ENCODE data around the gene CTIF.

The CTIF gene

GRCh38 chr18:48757906-48758305, 219.1 kb downstream of the CTIF start:
- no peaks in the 10 kb centered on the region for H3K9me3 Mint-ChIP-seq
- H3K4me3 Mint-ChIP-seq: no peak overlapping the region
- no peaks in the 10 kb centered on the region for H3K27me3 Mint-ChIP-seq
- H3K36me3 Mint-ChIP-seq (ENCODE audit: low read depth): no peaks in the 10 kb centered on the region
- H3K4me1 Mint-ChIP-seq (ENCODE audit: low read depth): peaks cover 4% of the 10 kb centered on the region
- H3K27ac Mint-ChIP-seq: no peak overlapping the region

DNA sequence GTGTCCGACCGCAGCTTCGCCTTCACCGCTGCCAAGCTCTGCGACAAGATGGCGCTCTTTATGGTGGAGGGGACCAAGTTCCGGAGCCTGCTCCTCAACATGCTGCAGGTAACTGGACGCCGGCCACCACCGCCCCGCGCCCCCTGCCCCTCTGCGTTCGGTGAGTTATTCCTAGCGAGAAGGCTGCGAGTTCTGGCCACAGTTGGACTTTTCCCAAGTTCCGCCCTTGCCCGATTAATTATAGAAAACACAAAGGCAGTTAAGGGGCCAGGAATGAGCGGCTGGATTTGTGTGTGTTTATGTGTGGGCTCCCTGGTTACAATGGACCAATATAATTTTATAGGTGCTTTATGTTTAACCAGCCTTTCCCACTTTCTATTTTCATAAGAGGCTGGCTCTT, 222.8 kb downstream of the CTIF start:
- H3K4me3 Mint-ChIP-seq: no peak overlapping the region

GRCh38 chr18:48762022-48762421, 223.2 kb downstream of the CTIF start:
- H3K4me1 Mint-ChIP-seq (ENCODE audit: low read depth): no peaks in the 10 kb centered on the region
- no peak overlapping the region for H3K4me3 Mint-ChIP-seq
- H3K36me3 Mint-ChIP-seq (ENCODE audit: low read depth): no peaks in the 10 kb centered on the region
- no peaks in the 10 kb centered on the region for H3K9me3 Mint-ChIP-seq
- no peaks in the 10 kb centered on the region for H3K27me3 Mint-ChIP-seq
- H3K27ac Mint-ChIP-seq: no peak overlapping the region

More for the DNA sequence above, 222.8 kb downstream of the CTIF start:
- H3K27ac Mint-ChIP-seq: no peak overlapping the region
- H3K36me3 Mint-ChIP-seq (ENCODE audit: low read depth): no peaks in the 10 kb centered on the region
- no peaks in the 10 kb centered on the region for H3K9me3 Mint-ChIP-seq
- no peaks in the 10 kb centered on the region for H3K27me3 Mint-ChIP-seq
- no peaks in the 10 kb centered on the region for H3K4me1 Mint-ChIP-seq (ENCODE audit: low read depth)

- H3K4me1 Mint-ChIP-seq (ENCODE audit: low read depth): no peaks in the 10 kb centered on the region
- no peaks in the 10 kb centered on the region for H3K27me3 Mint-ChIP-seq
- no peaks in the 10 kb centered on the region for H3K9me3 Mint-ChIP-seq
- no peak overlapping the region for H3K4me3 Mint-ChIP-seq
- no peak overlapping the region for H3K27ac Mint-ChIP-seq
- no peaks in the 10 kb centered on the region for H3K36me3 Mint-ChIP-seq (ENCODE audit: low read depth)
Measured at GRCh38 chr18:48762836-48763718, 224.2 kb downstream of the CTIF start.

DNA sequence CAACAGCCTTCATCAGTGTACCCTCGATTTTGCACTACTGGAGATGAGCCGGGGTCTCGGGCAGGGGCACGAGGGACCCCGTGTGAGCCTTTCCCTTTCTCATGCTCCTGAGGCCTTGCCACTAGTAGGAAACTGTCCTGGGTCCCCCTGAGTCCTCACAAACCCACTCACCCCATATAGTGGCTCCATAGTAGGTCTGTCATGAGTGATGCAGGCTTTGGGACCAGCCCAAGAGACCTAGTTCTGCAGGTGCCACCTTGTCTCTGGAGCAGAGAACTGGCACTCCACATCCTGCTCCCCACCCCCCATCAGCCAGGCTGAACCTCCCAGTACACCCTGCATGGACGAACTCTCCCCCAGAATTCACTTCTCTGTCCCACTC, 224.9 kb downstream of the CTIF start:
- no peak overlapping the region for H3K27ac Mint-ChIP-seq
- no peak overlapping the region for H3K4me3 Mint-ChIP-seq
- no peaks in the 10 kb centered on the region for H3K9me3 Mint-ChIP-seq
- H3K4me1 Mint-ChIP-seq (ENCODE audit: low read depth): no peaks in the 10 kb centered on the region
- no peaks in the 10 kb centered on the region for H3K36me3 Mint-ChIP-seq (ENCODE audit: low read depth)
- no peaks in the 10 kb centered on the region for H3K27me3 Mint-ChIP-seq

DNA sequence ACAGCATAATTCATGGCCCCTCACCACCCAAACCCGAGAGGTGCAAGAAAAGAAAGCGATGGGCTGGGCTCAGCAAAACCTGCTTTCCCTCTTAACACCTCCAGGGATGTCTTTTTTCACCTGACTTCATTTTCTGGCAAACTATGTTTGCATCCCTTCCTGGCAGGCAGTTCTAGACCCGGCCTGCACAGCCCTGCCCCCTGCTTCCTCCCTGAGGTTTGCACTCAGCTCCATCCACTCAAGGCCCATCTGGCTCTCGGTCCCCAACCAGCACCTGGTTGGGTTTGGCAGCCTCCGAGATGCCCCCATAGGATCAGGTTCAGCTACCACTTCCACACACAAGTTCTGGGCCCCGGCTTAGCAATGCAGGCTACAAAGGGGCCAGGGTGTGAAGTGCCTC, 226.2 kb downstream of the CTIF start:
- Mint-ChIP-seq H3K4me1 (ENCODE audit: low read depth) (no peaks in the 10 kb centered on the region), H3K9me3 (no peaks in the 10 kb centered on the region), H3K36me3 (ENCODE audit: low read depth) (no peaks in the 10 kb centered on the region), H3K27me3 (no peaks in the 10 kb centered on the region), H3K4me3 (no peak overlapping the region), H3K27ac (no peak overlapping the region)

DNA sequence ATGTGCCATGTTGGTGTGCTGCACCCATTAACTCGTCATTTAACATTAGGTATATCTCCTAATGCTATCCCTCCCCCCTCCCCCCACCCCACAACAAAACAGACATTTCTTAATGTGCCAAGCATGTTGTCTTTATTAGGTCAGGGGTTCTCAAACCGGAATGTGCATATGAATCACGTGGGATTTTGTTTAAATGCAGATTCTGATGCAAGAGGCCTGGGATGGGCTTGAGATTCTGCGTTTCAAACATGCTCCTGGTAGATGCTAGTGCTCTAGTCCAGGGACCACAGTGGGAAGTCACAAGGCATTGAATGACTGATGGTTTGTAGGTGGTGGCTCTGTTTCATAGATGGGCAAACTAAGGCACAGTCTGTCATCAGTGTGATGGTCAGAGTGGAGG, 227.2 kb downstream of the CTIF start:
- Mint-ChIP-seq H3K4me1 (ENCODE audit: low read depth) (no peaks in the 10 kb centered on the region), H3K9me3 (no peaks in the 10 kb centered on the region), H3K27ac (no peak overlapping the region), H3K27me3 (no peaks in the 10 kb centered on the region), H3K36me3 (ENCODE audit: low read depth) (no peaks in the 10 kb centered on the region), H3K4me3 (no peak overlapping the region)

DNA sequence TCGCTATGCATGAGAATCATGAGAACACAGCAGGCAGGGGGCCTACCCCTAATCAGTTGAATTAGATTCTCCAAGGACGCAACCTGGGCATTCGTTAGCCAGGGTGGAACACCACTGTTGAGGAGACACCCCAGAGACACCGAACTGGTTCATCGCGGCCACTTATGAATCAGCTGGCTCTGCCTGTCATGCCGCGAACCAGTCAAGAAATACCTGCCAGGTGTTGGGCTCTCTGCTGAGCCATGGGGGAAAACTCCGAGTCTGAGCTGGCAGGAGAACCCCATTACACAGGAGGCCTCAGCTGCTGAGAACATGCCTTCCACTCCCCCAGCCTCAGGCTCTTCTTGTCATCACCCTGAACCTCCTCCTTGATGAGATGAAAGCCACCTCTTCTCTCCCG, 227.7 kb downstream of the CTIF start:
- Mint-ChIP-seq H3K27ac (no peak overlapping the region), H3K4me3 (no peak overlapping the region)

DNA sequence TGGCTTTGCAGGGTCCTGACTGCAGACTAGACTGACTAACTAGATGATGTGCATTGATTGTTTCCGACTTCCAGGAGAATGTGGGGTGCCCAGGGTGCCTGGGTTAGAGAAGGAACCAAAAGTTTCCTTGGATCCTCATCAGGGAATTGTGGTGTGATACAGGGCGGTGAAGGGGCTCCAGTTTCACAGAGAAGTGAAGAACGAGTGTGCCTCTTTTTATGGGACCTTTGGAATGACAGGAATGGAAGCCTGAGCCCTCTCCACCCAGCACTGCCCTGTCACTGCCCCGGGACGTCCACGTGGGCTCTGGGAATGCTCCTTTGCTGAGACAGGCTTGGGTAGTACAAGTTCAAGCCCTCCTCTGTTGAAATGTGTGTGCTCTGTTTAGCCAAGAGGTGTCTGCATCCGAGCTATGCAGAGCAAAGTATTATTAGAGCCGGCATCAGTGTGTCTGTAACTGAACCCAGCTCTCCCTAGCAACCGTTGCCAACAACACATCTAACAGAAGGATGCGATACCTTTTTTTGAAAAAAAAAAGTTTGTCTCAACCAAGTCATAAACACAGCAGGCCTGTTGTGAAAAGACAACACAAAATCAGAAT, 228.4 kb downstream of the CTIF start:
- no peak overlapping the region for H3K27ac Mint-ChIP-seq
- H3K4me3 Mint-ChIP-seq: no peak overlapping the region
- H3K27me3 Mint-ChIP-seq: no peaks in the 10 kb centered on the region
- H3K36me3 Mint-ChIP-seq (ENCODE audit: low read depth): no peaks in the 10 kb centered on the region
- no peaks in the 10 kb centered on the region for H3K4me1 Mint-ChIP-seq (ENCODE audit: low read depth)
- H3K9me3 Mint-ChIP-seq: no peaks in the 10 kb centered on the region

More for the DNA sequence above, 227.7 kb downstream of the CTIF start:
- Mint-ChIP-seq H3K9me3 (no peaks in the 10 kb centered on the region), H3K4me1 (ENCODE audit: low read depth) (no peaks in the 10 kb centered on the region), H3K27me3 (no peaks in the 10 kb centered on the region), H3K36me3 (ENCODE audit: low read depth) (no peaks in the 10 kb centered on the region)

DNA sequence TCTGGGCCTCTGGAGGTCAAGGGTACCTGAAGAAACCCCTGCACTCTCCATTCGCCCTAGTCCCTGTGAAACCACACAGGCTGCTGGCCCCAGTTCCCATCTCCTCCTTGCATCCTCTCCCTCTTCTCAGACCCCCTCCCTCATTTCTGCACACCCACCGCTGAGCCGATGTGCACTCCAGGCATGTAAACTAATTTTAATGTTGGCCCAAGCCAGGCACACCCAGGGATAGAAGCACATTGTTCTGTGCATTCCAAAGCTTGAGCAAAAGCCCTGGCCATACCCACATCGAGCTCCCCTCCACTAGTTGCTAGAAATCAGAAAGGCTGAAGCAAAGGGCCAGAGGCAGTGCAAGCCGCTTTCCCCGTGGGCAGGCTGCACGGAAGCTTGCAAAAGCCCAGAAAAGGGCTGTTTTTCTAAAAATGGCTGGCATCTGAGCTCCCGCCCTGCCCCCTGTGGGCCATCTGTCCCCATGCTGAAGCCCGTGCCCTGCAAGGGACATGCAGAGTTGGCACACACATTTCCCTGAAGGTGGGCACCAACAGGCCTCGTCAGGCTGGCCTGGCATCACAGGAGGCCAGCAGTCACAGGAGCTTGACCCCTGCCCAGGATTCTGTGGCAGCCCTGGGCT, 230.3 kb downstream of the CTIF start:
- Mint-ChIP-seq H3K36me3 (ENCODE audit: low read depth) (no peaks in the 10 kb centered on the region), H3K27me3 (no peaks in the 10 kb centered on the region), H3K27ac (no peak overlapping the region), H3K9me3 (no peaks in the 10 kb centered on the region), H3K4me3 (no peak overlapping the region), H3K4me1 (ENCODE audit: low read depth) (no peaks in the 10 kb centered on the region)

- no peak overlapping the region for H3K4me3 Mint-ChIP-seq
- H3K4me1 Mint-ChIP-seq (ENCODE audit: low read depth): no peaks in the 10 kb centered on the region
- H3K27me3 Mint-ChIP-seq: no peaks in the 10 kb centered on the region
- H3K27ac Mint-ChIP-seq: no peak overlapping the region
- H3K9me3 Mint-ChIP-seq: no peaks in the 10 kb centered on the region
- no peaks in the 10 kb centered on the region for H3K36me3 Mint-ChIP-seq (ENCODE audit: low read depth)
Measured at GRCh38 chr18:48770243-48770642, 231.4 kb downstream of the CTIF start.

DNA sequence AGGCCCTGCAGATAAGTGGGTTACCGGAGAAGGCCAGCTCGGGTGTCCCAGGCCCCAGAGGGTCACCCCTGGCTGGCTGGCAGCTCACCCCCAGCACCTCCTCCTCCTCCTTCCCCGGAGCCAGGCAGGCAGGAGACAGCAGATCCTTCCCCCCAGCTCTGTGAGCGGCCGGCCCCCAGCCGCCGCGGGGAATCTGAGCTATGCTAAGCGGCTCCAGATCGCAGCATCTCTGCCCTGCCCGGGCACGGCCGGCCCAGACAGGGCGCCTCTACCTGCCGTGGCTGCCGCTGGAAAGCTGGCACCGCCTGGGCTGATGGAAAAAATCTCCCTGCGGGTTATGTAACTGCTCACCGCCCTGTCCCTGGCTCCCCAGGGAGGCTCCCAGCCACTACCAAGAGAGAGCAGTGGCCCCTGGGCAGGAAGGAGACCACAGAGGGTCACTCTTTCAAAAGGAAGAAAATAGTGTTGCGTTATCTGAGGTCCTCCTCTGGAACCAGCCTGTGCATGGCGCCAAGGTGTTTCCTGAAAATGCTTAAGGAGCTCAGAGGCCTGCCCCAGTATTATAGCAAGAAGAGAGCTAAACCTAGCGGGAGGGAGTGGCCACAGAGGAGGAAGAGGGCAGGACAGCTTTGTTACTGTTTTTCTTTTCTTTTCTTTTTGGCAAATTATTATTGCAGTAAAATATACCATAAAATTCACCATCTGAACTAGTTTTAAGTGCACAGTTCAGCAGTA, 233.0 kb downstream of the CTIF start:
- Mint-ChIP-seq H3K36me3 (ENCODE audit: low read depth) (no peaks in the 10 kb centered on the region), H3K4me3 (no peak overlapping the region), H3K4me1 (ENCODE audit: low read depth) (no peaks in the 10 kb centered on the region), H3K27me3 (no peaks in the 10 kb centered on the region), H3K27ac (no peak overlapping the region), H3K9me3 (no peaks in the 10 kb centered on the region)

- H3K27ac Mint-ChIP-seq: no peak overlapping the region
- no peaks in the 10 kb centered on the region for H3K27me3 Mint-ChIP-seq
- no peak overlapping the region for H3K4me3 Mint-ChIP-seq
- H3K9me3 Mint-ChIP-seq: no peaks in the 10 kb centered on the region
- H3K36me3 Mint-ChIP-seq (ENCODE audit: low read depth): no peaks in the 10 kb centered on the region
- H3K4me1 Mint-ChIP-seq (ENCODE audit: low read depth): peaks cover 4% of the 10 kb centered on the region
Measured at GRCh38 chr18:48772457-48772856, 233.6 kb downstream of the CTIF start.

DNA sequence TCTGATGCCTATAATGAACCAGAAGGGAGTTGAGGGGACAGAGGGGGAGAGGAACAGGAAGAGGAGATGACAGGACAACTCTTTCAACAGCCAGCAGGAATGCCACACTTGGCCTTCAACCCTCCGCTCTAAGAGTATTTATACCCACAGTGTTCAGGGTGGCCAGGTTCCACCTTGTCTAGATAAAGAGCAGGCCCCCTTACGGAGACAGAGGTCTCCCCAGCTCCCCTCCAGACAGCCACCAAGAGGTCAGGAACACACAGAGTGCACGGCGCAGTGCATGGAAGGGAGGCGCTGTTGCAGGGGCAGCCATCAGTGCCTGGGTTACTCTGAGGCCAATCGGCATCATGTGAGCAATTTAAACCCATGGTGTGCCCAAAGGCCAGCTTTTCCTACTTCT, 235.0 kb downstream of the CTIF start:
- Mint-ChIP-seq H3K27me3 (no peaks in the 10 kb centered on the region), H3K4me1 (ENCODE audit: low read depth) (peaks cover 14% of the 10 kb centered on the region), H3K36me3 (ENCODE audit: low read depth) (no peaks in the 10 kb centered on the region), H3K4me3 (no peak overlapping the region), H3K9me3 (no peaks in the 10 kb centered on the region), H3K27ac (no peak overlapping the region)

- no peaks in the 10 kb centered on the region for H3K27me3 Mint-ChIP-seq
- no peak overlapping the region for H3K27ac Mint-ChIP-seq
- H3K36me3 Mint-ChIP-seq (ENCODE audit: low read depth): no peaks in the 10 kb centered on the region
- H3K4me1 Mint-ChIP-seq (ENCODE audit: low read depth): peaks cover 14% of the 10 kb centered on the region
- no peaks in the 10 kb centered on the region for H3K9me3 Mint-ChIP-seq
- H3K4me3 Mint-ChIP-seq: no peak overlapping the region
Measured at GRCh38 chr18:48774941-48775340, 236.1 kb downstream of the CTIF start.

Data from stimulated activated naive CD8-positive, alpha-beta T cell treated with anti-CD3 and anti-CD28 coated beads, Interleukin-15, Interleukin-2, amounts not matched to agents 100 ng/mL and 50 ng/mL, for 24 hours (primary cell).